WERI-Rb-1 (cell line): Measurements from ENCODE around the gene IPO7.
"Not testable (repeated sequence)": the region's sequence is repeated elsewhere in the genome, so short reads cannot be mapped to it uniquely, and the experiment has no call there.

Experiments
- DNase-seq: peaks from one replicate; pipeline ENCODE4 v3.0.0-alpha.2; 2020
- H3K27ac ChIP-seq: fragments of 250-450 bp; sonication (Bioruptor Pico); 2 replicates; pipeline ENCODE4 v1.5.1; 2020; ENCODE audit warnings: mild to moderate bottlenecking, moderate library complexity
- H3K27me3 ChIP-seq: fragments of 250-450 bp; sonication (Bioruptor Pico); 2 replicates; pipeline ENCODE4 v1.5.1; 2021; ENCODE audit warnings: mild to moderate bottlenecking, low read depth, moderate library complexity; ENCODE audit not compliant: insufficient read depth, severe bottlenecking
- H3K36me3 ChIP-seq: fragments of 250-450 bp; sonication (Bioruptor Pico); 2 replicates; pipeline ENCODE4 v1.5.1; 2020; ENCODE audit warnings: mild to moderate bottlenecking, moderate library complexity
- H3K4me3 ChIP-seq: 2 replicates; pipeline ENCODE4 v1.5.1; 2011; ENCODE audit warnings: low read depth, mild to moderate bottlenecking, control low read depth, low read length
- H3K9me3 ChIP-seq: fragments of 250-450 bp; sonication (Bioruptor Pico); 2 replicates; pipeline ENCODE4 v1.5.1; 2021; ENCODE audit warnings: mild to moderate bottlenecking, moderate library complexity; ENCODE audit not compliant: severe bottlenecking
- CTCF ChIP-seq: IDR thresholded peaks from 2 replicates; pipeline ENCODE4 v1.5.1; 2011; ENCODE audit warnings: low read depth, mild to moderate bottlenecking, control low read depth, inconsistent platforms, low read length

The IPO7 gene

DNA sequence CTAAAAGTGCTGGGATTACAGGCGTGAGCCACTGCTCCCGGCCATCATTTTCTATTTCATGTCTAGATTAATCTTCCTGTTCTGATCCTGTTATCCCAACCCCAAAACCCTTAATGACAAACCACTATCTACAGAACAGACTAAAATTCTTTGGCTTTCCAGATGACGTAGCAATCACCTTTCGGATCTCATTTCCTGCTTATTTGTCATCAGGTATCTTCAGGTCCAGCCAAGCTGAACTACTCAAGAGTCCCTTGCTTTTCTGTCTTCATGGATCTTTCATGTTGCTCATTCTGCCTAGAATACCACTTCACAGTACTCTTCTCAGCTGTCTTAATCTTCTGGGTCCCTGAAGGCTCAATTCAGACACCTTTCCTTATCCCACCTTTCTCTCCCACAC lies 27.4 kb upstream of the IPO7 start:
- no peaks in the 10 kb centered on the region for H3K27me3 ChIP-seq
- DNase-seq, result no peak
- no peak overlapping the region for H3K27ac ChIP-seq
- H3K36me3 ChIP-seq, result no peaks in the 10 kb centered on the region
- no peaks in the 10 kb centered on the region for H3K9me3 ChIP-seq
- TF ChIP-seq CTCF, result no peak
- H3K4me3 ChIP-seq, result no peak overlapping the region

DNA sequence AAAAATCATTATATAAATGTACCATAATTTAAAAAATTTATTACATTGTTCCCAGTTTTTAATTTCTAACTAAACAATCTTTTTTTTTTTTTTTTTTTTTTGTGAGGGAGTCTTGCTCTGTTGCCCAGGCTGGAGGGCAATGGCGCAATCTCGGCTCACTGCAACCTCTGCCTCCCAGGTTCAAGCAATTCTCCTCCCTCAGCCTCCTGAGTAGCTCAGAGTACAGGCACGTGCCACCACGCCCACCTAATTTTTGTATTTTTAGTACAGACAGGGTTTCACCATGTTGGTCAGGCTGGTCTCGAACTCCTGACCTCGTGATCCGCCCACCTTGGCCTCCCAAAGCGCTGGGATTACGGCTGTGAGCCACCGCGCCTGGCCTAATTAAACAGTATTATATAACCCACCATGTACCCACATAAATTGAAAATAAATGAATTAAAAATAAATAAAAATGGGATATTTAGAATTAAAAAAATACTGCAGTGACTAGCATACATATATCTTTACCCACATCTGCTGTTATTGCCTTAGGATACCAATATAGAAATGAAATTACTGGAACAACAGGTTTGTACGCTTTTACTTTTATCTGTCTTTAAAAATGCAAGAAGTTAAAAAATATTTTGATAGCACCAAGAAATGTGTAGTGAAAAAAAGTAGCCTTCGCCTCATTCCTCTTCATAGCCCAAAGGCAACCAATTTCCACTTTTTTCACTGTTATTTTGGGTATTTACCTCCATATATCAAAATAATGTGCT lies 23.4 kb upstream of the IPO7 start:
- peak overlapping the region; percentile 96 for H3K27ac ChIP-seq
- not testable (repeated sequence) for H3K4me3 ChIP-seq

DNA sequence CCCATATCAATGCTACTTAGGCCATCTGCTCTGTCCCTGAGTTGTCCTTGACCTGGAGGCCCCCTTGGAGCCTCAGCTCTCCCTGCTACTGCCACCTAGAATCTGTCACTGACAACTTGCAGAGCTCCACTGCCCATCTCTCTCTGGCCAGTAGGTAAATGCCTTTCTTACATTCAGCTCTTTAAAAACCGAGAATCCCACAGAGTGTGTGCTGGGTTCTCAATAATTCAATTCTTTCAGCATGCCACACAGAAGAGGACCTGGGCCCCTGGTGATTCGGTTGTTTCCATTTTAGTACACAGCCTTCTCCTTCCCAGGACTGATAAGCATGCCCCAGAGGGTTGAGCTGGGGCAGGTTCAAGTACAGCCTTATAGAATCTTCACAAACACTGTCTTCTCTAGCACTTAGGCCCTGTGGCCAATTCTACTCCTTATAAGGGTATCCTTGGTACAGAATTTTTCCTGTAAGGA lies 22.0 kb upstream of the IPO7 start:
- TF ChIP-seq CTCF, result peak; percentile 33; the same call in 1 of the 2 replicates
- Histone ChIP-seq H3K36me3 (no peaks in the 10 kb centered on the region), H3K9me3 (no peaks in the 10 kb centered on the region), H3K27ac (peak overlapping the region; percentile 96), H3K27me3 (no peaks in the 10 kb centered on the region), H3K4me3 (no peak overlapping the region)
- peak; percentile 83 for DNase-seq

More for the DNA sequence above, 23.4 kb upstream of the IPO7 start:
- not testable (repeated sequence) for H3K36me3 ChIP-seq, H3K9me3 ChIP-seq, H3K27me3 ChIP-seq, DNase-seq

- Histone ChIP-seq H3K9me3 (no peaks in the 10 kb centered on the region), H3K36me3 (no peaks in the 10 kb centered on the region), H3K27ac (peak overlapping the region; percentile 96), H3K4me3 (peak overlapping the region; percentile 57), H3K27me3 (no peaks in the 10 kb centered on the region)
- peak; percentile 92 for DNase-seq
- 0 out of 2 replicates have a peak, but pooled peaks have one; percentile 2 for TF ChIP-seq CTCF
Measured at GRCh38 chr11:9363954-9364912, 20.2 kb upstream of the IPO7 start.

DNA sequence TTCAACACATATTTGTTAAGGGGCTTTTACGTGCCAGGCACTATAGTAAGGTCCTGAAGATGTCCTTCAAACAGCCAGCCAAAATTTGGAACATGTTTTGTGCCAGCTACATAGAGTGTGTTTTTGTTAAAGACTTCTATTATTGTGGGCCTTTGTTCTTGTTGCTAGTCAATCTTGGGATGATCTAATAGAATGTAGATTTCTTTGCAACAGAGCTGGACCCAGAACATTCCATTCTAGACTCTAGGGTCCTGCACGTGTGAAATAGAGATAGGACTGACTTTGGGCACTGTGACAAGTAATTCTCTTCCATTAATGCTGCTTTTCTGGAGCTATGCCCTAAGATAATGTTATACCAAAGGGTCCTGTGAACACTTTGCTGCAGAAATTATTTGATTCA lies 16.9 kb upstream of the IPO7 start:
- no peak for TF ChIP-seq CTCF
- no peaks in the 10 kb centered on the region for H3K9me3 ChIP-seq
- no peak overlapping the region for H3K27ac ChIP-seq
- no peak for DNase-seq
- no peaks in the 10 kb centered on the region for H3K27me3 ChIP-seq
- H3K36me3 ChIP-seq, result no peaks in the 10 kb centered on the region
- H3K4me3 ChIP-seq, result no peak overlapping the region

DNA sequence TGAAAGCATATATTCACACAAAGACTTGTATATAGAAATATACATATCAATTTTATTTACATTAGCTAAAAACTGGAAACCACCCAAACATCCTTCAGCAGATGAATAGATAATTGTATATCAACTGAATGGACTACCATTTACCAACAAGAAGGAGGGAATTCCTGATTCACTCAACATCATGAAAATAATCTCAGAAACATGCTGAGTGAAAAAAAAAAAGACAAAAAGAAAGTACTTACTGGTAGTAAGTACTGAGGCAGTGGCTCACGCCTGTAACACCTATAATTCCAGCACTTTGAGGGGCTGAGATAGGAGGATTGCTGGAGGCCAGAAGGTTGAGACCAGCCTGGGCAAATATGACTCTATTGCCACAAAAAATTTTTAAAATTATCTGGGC lies 7.4 kb upstream of the IPO7 start:
- no peak for TF ChIP-seq CTCF
- H3K27ac ChIP-seq, result no peak overlapping the region

More for the DNA sequence above, 7.4 kb upstream of the IPO7 start:
- no peak overlapping the region for H3K4me3 ChIP-seq
- DNase-seq, result no peak
- no peaks in the 10 kb centered on the region for H3K9me3 ChIP-seq
- no peaks in the 10 kb centered on the region for H3K27me3 ChIP-seq
- H3K36me3 ChIP-seq, result no peaks in the 10 kb centered on the region
